ENCODE data around the gene TSSK2.

TSSK2 gene

DNA sequence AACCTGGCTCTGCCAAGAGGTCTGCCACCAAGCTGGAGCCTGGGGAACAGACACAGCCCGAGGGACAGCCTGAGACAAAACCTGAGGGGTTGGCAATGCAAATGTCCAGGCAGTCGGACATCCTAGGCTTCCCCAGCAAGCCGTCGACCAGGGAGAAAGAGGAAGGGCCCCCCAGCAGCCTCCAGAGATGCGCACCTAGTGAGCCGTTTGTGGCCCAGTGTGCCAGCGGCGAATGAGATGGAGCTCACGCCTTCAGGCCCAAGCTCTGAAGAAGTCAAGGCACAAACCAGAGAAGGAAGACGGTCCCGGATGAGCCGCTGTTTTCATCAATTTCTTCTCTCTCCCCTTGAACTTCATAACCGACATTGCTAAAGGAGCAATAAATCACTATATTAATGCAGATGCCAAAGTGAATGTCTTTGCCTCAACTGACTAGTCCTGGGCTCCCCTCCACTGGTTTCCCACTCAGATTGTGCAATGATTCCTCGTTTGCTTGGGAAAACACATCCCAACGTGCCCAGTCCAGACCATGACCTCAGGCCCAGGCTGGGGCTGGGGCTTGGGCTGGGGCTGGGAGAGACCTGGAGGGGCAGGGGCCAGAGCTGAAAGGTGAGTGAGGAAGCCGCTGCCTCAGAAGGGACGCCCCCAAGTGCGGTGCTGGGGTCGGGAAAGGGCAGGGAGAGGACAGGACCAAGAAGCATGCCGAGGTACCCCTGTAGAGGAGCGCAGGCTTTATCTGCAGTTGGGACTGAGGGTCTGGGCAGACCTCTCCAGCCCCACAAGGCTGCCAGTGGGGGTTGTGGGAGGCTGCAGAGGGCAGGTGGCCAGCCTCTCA is 5.4 kb upstream of the TSSK2 start:
- no peak for DNase-seq

DNA sequence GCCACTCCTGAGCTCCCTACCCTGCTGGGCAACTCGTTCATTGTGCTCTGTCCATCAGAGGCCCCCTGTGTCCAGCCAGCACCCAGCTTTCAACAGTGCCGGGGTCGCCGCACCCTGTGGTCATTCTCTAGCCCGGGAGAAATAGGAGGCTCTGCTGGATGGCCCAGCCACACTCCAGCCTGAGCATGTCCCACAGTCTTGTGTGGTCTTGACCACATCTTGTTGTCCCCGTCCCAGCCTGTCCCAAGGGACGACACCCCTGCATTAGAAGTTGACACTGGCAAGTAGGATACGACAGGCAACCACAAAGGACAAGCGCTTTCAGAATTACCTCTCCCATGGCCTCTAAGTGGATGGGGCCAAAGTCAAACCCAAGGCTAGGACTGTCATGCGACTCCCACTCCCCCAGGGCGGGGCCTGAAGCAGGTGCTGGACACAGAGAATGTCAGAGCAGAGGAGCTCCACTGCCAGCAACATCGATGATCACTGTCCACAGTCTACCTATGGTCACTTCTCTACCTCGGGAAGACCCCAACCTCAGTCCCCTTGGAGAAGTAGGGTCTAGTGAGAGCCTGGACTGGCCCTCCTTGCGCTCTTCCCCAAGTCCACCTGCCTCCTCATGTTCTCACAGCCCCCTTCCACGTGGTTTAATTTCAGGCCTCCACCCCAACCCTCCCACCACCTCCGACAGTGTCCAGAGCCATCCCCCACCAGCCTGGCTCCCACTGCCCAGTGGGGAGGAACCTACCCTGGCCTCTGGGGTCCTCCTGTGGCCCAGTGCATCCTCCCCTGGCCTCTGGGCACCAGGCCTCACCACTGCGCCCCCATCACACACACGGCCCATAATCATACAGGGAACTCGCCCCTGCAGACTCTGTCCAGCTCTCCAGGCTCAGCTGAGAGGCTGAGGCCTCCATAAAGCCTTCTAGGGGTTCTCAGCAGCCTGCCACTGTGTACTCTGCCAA is 4.5 kb upstream of the TSSK2 start:
- DNase-seq: no peak

DNA sequence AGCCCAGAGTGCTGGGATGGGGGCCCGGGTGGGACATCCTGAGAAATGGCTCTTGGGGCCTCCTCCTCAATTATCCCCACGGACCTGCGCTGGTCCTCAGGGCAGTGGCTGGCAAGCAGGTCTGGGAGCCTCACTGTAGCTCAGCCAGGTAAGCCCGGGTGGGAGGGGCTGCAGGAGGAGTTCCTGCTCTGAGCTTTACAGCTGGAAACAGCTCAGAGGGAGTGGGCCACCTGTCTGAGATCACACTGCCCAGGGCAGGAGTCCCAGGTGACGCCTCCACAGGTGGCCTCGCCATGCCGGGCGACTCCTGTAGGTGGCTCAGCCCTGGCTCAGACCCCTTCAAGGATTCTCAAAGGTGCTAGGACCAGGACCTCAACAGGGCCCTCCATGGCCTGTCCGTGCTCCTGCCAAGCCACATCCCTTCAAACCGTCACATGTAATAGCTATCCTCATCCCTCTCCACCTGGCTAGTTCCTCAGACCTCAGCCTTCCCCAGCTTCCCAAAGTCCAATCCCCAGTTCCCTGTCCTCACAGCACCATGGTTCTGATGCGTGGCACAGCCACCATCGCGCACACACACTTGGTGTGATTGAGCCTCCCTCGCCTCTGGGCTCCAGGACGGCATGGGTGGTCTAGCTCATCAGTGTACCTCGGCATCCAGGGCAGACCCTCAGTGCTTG is 3.6 kb upstream of the TSSK2 start:
- no peak for DNase-seq

DNA sequence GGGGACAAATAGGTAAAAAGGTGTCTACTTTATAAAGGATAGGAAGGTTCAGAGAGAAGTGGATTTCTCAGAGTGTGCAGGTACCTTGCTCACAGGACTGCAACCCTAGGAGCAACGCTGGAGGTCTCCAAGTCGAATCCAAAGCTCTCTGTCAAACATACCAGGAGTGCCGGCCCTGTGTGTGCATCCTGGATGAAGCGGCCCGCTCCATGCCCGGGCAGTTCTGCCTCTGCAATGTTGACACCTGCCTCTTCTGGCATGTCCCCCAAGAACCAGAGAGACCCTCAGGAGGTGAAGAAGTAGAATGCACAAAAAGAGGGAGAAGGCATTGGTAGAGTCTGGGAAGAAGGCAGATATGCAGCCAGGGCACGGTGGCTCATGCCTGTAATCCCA is 3.1 kb upstream of the TSSK2 start:
- DNase-seq: no peak

DNA sequence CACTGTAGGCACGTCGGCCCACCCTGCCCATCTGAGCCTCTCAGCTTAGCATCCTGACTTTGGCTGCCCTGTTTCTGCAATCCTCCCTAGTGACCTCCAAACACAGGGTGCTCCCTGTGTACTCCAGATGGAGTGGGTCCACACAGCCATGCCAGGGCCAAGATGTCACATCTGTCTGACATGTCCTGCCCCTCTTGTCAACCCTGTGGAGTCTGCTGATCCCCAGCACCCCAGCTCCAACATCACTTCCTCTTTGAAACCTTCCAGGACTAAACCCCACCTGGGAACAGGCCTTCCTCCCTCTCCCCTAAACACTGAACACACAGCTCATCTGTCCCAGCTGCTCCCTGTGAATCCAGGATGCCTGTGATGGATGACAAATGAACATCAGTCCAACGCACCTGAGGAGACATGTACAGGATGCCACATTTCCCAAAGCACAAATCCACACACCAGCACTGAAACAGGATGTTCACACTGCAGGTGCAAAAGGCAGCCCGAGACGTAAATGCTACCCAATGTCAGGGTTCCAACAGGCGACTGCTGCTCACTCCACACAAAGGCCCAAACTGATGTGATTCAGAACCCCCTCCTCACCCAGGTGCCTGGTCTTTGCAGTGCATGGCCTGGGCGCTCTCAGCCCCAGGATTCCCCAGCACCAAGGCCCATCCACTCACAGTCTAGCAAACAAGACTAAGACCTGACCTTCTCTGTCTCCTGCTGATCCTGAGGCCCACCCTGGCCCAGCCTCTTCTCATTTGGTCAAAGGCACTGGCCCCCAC is 2.0 kb upstream of the TSSK2 start:
- no peak for DNase-seq

DNA sequence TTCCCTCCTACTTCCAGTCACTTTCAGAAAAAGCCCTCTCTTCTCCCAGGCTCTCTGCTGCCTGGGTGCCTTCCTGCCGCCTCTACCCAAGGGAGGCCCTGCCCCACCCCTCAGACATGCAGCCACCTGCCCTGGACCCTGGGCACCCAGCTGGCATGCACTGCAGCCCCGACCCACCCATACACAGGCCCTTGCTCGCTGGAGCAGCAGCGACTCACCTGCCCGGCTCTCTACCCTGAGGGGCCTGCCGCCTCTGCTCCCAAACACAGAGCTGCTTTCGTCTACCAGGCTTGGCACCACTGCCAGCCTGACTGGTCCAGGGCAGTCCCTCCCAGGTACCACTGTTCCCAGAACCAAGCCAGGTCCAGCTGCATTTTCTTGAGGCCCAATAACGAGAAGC is 1.2 kb upstream of the TSSK2 start:
- DNase-seq: no peak

DNA sequence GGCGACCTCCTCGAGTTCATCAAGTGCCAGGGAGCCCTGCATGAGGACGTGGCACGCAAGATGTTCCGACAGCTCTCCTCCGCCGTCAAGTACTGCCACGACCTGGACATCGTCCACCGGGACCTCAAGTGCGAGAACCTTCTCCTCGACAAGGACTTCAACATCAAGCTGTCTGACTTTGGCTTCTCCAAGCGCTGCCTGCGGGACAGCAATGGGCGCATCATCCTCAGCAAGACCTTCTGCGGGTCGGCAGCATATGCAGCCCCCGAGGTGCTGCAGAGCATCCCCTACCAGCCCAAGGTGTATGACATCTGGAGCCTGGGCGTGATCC is 542 bp downstream of the TSSK2 start:
- no peak for DNase-seq

DNA sequence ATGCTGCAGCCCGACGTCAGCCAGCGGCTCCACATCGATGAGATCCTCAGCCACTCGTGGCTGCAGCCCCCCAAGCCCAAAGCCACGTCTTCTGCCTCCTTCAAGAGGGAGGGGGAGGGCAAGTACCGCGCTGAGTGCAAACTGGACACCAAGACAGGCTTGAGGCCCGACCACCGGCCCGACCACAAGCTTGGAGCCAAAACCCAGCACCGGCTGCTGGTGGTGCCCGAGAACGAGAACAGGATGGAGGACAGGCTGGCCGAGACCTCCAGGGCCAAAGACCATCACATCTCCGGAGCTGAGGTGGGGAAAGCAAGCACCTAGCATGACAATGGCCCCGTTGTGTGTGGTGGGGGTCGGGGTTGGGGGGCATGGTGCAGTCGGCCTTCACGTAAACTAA is 1.0 kb downstream of the TSSK2 start:
- DNase-seq: no peak

DNA sequence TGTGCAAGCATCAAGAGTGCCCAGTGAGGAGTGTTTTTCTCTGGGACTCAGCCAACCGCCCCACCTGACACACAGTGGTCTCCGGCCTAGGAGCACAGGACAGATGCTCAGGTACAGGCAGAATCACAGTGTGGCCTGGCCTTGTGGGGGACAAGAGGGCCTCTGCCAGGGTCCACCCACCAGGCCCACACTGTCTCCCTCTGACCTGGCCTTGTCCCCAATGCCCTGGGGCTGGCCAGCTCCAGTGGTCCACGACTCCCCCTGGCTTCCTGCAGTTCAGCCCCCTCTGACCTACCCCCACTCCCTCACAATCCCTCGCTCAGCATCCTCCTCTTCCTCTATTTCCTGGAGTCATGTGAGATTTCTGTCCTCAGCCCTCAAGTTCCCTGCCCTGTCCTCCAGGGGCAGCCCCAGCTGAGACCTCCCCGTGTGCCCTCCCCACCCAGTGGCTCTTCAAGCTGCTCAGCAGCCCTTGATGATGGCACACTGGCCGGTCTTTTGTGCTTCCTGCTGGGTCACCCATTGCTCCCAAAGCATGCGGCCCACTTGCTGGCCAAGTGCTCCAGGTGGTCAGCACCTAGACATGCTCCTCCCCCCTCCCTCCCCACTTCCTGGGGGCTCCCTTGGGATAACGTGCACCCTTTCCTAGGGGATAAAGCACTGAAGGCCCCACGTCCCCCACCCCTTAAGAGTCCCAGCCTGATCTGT is 1.7 kb downstream of the TSSK2 start:
- DNase-seq: no peak

DNA sequence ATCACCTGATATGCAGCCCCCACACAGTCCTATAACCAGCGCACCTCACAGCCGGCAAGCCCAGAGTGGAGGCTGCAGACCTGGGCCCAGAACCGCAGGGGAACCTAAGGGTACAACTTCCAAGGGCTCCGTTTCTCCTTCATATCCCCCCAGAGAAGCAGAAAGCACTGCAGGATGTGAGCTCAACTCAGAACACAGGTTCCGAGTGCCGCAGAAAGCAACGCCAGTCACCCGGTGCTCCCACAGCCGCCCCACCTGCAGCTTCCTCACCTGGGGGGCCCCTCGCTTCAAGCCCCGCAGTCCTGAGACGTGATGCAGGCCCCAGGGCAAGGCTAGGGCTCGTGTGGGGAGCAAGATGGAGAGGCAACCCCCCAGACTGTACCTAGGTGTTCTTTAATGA is 2.5 kb downstream of the TSSK2 start:
- DNase-seq: no peak

DNA sequence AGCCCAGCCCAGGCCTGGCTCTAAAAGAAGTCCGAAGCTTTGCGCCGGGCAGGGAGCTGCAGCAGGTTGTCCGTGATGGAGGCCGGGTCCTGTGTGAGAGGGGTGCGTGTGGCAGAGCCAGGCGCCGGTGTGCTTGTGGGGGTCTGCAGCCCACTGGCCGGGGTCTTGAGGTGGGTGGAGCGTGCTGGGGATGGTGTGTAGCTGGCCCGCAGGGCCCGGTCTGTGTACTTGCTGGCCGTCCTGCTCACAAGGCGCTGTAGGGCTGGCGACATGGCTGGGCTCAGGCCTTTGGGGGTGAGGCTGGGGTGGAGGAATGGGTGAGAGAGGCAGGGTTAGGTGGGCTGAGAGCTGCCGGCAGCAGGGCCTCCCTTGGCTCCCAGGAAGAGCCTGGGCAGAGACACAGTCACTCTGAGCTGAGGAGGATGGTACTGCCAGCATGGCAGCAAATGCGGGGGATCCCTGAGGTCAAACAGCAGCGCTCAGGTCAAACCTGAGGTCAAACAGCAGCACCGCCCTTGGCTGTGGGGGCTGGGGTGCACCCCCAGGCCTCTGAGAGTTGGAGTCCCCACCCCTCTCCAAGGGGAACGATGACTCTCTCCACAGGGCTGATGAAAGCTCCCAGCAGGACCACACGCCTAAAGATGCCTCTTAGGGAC is 3.2 kb downstream of the TSSK2 start:
- DNase-seq: no peak

DNA sequence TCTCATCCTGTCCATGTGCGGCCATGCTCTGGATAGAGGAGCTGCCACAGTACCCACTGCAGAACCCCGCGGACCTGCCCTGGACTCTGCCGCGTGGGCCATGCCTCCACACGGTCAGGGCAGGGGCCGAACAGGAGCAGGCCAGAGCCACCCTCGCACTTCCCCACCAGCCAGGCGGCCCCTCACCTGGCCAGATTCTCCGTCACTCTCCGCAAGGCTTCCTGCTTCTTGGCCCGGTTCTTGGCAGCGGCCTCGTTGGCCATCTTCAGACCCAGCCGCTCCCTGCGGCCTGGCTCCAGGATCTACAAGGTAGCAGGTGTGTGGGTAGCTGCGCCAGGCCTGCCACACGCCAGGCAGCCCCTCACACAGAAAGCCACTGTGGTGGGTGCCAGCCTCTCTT is 3.8 kb downstream of the TSSK2 start:
- no peak for DNase-seq

DNA sequence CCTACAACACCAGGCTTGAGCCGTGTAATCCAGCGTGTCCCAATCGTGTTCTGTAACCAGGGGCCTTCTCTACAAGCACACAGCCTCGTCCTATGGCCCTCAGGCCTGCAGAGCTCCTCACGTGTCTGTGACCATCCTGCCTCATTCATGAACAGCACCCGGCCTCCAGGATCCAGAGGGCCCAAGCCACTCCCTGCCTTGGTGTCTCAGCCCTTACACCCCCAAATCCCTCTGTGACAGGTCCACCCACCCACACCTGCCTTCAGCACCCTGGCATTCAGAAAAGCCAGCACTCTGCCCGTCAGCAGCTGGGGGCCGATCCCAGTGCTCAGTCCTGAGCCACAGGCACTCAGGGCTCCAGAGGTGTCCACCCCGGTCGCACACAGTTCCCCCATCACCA is 5.8 kb downstream of the TSSK2 start:
- DNase-seq: no peak

DNA sequence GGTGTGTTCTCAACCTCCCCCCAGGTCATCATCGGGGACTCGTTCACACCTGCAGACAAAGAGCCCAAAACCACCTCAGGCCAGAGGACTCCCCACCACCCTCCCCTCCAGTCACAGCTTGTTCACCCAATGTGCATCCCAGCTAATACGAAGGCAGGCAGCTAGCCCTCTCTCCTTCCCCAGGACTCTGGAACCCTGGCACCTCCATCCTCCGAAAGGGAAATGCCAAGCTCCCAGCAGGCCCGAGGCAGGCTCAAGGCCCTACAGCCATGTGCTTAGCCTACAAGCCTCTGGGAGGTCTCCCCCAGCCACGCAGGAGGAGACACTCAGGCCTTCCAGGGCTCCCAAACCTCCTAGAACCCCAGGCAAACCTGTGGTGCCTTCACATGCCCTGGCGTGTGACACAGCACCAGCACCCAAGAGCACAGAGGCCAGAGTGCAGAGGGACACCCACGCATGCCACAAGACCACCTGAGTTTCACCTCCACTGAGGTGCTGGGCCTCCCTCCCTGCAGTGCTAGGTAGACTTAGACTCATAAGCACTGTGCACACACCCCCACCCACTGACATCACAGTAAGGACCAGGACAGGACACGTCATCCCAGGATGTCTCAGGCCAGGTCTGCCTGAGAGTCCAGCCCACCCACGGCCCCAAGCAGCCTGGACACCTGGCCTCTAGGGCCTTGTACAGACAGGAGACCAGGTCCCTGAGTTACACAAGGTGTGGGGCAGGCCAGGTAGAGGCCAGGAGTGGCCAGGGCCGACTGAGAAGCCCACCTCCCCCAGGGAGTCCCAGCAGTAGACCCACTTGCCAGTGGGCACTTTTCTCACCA is 6.5 kb downstream of the TSSK2 start:
- no peak for DNase-seq

DNA sequence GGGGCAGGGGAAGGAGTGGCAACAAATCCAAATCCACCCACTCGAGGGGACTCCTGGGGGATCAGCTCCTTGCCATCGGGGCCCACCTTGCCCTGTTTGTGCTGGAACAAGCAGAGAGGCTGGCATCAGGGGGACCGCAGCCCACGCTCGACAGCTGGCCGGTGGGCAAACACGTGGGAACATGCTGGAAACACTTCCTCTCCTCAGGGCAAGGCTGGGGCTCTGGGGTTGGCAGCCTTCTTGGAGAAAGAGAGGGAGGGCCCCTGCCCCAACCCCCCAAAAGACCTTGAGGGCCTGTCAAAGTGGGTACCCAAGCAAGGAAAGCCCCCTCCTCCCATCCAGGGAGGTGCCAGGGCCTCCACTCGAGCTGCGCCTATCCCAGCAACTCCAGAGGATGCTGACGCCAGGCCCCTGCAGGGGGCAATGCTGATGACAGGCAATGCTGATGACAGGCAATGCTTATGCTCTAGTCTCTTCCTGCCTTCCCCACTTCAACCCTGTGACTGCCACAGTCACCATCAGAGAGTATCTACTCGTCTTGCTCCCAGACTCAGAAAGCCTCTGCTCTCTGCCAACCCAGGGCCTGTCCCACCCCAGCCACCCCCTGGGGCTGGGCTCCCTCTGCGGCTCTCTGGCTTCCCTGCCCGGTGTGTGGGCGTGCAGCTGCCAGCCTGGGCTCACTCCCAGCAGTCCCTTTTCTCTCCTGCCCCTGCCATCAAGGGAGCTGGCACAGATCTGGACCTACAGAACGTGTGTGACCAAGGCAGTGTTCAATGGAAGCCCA is 7.3 kb downstream of the TSSK2 start:
- DNase-seq: no peak

DNA sequence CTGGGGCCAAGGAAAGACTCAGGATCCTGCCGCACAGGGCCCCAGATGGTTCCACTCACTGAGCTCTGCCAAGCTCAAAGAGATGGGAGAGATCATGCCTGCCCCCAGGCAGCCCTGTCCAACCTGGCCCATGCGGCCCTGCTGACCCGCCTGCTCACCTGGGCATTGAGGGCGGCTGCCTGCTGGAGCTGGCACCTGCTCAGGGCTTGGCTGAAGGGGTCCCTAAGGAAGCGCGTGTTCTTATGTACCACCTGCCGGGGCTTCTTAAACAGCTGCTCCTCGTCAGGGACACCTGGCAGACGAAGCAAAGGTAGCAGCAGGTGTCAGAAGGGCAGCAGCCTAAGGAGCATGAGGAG is 7.9 kb downstream of the TSSK2 start:
- no peak for DNase-seq

DNA sequence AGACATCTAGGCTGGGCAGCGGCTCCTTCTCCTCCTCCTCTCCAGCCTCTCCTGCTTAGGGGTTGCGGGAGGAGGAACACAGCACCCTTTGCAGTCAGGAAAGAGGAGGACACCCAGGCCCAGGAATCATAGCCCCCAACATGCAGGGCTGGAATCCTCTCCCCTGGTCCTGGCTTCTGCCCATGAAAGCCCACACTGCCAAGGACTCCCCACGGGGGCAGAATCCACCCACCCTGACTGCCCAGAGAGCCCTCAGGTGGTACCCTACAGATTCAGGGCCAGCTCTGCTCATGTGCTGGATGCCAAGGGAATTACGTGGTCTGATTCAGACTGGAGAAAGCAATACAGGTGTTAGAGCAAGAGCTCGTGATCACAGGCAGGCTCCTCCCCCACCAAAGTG is 8.9 kb downstream of the TSSK2 start:
- no peak for DNase-seq

DNA sequence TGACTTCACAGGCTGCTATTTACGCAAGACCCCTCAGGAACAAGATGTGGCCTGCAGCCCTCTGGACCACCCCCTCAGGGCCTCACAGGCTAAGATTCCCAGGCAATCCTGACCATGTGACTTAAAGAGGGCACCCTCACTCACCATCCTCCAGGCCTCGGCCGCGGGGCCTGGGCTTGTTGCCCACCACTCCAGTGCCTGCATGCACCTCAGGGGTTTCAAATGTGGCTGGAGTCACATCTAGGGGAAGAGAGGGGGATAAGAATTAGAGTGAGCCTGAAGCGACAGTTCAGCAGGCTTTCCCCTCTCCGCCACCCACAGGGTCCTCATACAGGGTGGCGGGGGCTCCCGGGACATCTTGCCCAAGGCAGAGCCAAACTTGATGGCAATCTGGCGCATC is 11.3 kb downstream of the TSSK2 start:
- DNase-seq: no peak

DNA sequence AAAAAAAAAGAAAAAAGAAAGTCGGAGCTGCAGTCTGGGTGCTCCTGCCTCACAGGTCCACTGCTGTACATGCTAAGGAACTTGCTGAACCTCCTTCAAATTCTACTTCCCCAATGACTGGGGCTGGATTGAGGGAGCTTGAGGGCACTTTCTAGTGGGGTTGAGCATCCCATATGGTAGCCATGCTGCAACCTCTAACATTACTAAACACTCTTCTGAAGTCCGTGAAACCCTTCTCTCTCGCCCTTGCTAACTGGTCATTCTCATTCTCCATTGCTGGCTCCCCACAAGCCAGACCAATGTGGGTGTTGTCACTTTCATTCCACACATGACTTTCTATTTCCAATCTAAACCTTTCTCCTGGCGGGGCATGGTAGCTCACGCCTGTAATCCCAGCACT is 12.1 kb downstream of the TSSK2 start:
- no peak for DNase-seq

DNA sequence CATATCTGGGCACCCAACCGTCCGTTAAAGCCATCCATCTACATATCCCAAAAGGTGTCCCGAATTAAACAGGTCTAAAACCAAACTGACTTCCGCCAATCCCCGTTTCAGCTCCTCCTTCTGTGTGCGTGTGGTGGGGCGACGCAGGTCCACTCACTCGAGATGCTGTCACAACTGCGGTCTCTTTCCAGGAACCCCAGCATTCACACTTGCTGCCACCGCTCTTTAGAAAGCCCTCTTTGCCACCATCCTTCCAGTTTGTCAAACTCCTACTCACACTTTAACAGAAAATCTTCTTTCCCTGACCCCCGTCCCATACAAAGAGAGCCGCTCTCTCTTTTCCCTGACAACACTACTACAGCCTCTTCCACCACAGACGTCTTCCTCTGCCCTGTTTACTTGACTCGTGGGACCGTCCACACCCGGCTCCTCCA is 12.9 kb downstream of the TSSK2 start:
- DNase-seq: no peak
